VCaP (cell line): ENCODE results near the gene SERPINF2.
A peak's percentile ranks its signal among the peaks of the same experiment; 100 is the strongest.
"Not testable (repeated sequence)": the region's sequence is repeated elsewhere in the genome, so short reads cannot be mapped to it uniquely, and the experiment has no call there.

ENCODE experiments used
- H3K27ac ChIP-seq: fragments of 450-650 bp; 2 replicates; pipeline ENCODE4 v1.5.1; 2017
- CTCF ChIP-seq: fragments of 450-650 bp; conservative IDR thresholded peaks from 2 replicates; pipeline ENCODE4 v1.5.1; 2017; ENCODE audit warnings: mild to moderate bottlenecking, moderate library complexity

Gene SERPINF2

GRCh38 chr17:1718362-1719165 lies 24.1 kb upstream of the SERPINF2 start:
- peak overlapping the region; percentile 99 for H3K27ac ChIP-seq
- TF ChIP-seq CTCF, result no peak

DNA sequence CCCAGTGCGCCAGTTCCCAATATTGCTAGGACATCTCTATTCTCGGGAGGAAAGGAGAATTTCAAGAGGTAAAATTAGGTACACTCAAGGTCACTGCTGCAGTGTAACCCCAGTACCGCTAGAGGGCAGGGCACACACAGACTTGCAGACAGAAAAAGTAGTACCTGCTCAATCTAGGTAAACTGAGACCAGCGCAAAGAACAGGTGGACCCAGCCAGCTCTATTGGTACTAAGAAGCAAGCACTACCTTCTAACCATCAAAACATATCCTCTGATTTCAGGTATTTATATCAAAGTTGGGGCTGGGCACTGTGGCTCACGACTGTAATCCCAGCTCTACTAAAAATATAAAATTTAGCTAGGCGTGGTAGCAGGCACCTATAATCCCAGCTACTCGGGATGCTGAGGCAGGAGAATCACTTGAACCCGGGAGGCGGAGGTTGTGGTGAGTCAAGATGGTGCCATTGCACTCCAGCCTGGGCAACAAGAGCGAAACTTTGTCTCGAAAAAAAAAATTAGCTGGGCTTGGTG lies 21.8 kb upstream of the SERPINF2 start:
- H3K27ac ChIP-seq, result no peak overlapping the region
- peak; percentile 99 for TF ChIP-seq CTCF

DNA sequence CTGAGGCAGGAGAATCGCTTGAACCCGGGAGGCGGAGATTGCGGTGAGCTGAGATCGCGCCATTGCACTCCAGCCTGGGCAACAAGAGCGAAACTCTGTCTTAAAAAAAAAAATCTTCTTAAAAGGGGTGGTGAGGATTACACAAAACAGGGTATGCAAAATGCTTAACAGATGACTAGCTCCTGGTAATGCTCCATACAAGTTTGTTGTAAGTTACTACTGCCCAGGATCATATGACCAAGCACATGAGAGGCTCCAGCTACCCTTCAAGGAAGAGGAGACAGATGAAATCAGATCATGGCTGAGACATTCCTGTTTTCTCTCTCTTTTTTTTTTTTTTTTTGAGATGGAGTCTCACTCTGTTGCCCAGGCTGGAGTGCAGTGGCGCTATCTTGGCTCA lies 20.6 kb upstream of the SERPINF2 start:
- not testable (repeated sequence) for H3K27ac ChIP-seq

GRCh38 chr17:1724351-1724868 lies 18.3 kb upstream of the SERPINF2 start, which contains the start of gene WDR81:
WDR81 (plus strand) TSS chr17:1724704; CDS start chr17:1724960, 256 bp downstream.
- H3K27ac ChIP-seq, result peak within 1 kb of the TSS; percentile 79
- TF ChIP-seq CTCF, result no peak

- peak overlapping the region; percentile 79 for H3K27ac ChIP-seq
Measured at GRCh38 chr17:1724869-1725641, 17.6 kb upstream of the SERPINF2 start.

DNA sequence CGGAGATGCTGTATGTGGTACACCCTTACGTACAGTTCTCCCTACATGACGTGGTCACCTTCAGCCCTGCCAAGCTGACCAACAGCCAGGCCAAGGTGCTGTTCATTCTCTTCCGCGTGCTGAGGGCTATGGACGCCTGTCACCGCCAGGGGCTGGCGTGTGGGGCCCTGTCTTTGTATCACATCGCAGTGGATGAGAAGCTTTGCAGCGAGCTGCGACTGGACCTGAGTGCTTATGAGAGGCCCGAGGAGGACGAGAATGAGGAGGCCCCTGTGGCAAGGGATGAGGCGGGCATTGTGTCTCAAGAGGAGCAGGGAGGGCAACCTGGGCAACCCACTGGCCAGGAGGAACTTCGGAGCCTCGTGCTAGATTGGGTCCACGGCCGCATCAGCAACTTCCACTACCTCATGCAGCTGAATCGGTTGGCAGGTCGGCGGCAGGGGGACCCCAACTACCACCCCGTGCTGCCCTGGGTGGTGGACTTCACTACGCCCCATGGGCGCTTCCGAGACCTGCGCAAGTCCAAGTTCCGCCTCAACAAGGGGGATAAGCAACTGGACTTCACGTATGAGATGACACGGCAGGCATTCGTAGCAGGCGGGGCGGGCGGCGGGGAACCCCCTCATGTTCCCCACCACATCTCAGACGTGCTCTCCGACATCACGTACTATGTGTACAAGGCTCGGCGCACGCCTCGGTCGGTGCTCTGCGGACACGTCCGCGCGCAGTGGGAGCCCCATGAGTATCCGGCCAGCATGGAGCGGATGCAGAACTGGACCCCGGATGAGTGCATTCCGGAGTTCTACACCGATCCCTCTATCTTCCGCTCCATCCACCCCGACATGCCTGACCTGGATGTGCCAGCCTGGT lies 16.8 kb upstream of the SERPINF2 start:
- no peak for TF ChIP-seq CTCF
- peak overlapping the region; percentile 79; the same call in 1 of the 2 replicates for H3K27ac ChIP-seq

More at GRCh38 chr17:1724869-1725641, 17.6 kb upstream of the SERPINF2 start:
- TF ChIP-seq CTCF, result 0 out of 2 replicates have a peak, but pooled peaks have one; percentile 18

DNA sequence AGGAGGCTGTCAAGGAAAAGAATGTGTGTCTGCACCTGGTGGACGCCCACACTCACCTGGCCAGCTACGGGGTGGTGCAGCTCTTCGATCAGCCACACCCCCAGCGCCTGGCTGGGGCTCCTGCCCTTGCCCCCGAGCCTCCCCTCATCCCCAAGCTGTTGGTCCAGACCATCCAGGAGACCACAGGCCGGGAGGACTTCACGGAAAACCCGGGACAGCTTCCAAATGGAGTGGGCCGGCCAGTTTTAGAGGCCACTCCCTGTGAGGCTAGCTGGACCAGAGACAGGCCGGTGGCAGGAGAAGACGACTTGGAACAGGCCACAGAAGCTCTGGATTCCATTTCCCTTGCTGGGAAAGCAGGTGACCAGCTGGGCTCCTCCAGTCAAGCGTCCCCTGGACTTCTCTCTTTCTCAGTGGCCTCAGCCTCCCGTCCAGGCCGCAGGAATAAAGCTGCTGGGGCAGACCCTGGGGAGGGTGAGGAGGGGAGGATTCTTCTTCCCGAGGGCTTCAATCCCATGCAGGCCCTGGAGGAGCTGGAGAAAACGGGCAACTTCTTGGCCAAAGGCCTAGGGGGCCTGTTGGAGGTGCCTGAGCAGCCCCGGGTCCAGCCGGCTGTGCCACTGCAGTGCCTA lies 15.9 kb upstream of the SERPINF2 start:
- TF ChIP-seq CTCF, result no peak
- no peak overlapping the region for H3K27ac ChIP-seq
